ENCODE measurements around the gene CENPL. TPM values are rescaled to one million over a fixed set of nuclear protein-coding genes. Genes with fewer than 3 reads are reported as not detected.

CENPL gene
- total and polyA plus RNA-seq, 9 of the 15 experiments (the other 6 are each of a cell fraction or from before 2014, with no cell fraction given), result 33.0 to 52.7 (median 39.7) TPM

DNA sequence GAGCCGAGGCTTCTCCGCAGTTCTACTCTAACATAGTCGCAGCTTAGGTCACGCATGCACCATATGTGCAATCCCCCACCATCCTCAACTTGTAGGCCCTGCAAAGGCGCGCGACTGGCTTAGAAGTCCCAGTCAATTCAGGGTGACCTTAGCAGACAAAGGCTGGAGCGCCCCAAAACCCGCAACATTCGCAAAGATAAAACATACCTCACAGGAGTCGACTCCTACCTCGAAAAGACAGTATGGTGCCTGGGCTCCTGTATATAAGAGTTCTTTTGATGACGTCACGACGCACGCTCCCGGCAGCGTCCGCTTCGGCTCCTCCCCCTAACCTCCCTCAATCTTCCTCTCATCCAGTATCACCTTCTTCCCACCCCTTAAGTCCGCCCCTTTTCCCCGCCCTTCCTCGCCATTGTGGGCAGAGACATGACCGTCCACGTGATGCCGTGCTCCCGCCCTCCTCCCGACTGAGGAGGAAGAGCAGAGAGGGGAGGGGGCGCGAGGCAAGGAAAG is 43.1 kb upstream of the CENPL start, which contains the start of gene GAS5 (continued):
- TF ChIP-seq, protein P1, sequence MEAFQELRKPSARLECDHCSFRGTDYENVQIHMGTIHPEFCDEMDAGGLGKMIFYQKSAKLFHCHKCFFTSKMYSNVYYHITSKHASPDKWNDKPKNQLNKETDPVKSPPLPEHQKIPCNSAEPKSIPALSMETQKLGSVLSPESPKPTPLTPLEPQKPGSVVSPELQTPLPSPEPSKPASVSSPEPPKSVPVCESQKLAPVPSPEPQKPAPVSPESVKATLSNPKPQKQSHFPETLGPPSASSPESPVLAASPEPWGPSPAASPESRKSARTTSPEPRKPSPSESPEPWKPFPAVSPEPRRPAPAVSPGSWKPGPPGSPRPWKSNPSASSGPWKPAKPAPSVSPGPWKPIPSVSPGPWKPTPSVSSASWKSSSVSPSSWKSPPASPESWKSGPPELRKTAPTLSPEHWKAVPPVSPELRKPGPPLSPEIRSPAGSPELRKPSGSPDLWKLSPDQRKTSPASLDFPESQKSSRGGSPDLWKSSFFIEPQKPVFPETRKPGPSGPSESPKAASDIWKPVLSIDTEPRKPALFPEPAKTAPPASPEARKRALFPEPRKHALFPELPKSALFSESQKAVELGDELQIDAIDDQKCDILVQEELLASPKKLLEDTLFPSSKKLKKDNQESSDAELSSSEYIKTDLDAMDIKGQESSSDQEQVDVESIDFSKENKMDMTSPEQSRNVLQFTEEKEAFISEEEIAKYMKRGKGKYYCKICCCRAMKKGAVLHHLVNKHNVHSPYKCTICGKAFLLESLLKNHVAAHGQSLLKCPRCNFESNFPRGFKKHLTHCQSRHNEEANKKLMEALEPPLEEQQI (IDR thresholded peaks at IDR 0.05), result peak; percentile 63; the same call in 1 of the 2 replicates
- TF ChIP-seq ZNF41 (CRISPR knock-in tag; conservative IDR thresholded peaks at IDR 0.05) (peak; percentile 23; the same call in 1 of the 2 replicates), ZBTB7A (IDR thresholded peaks at IDR 0.05; ENCODE audit: borderline replicate concordance, control insufficient read depth, low read depth, low read length) (no peak; the same call in 1 of the 2 replicates), CCAR2 (IDR thresholded peaks at IDR 0.05; ENCODE audit: low read depth, low read length) (no peak), PHB (CRISPR knock-in tag; IDR thresholded peaks at IDR 0.05) (peak; percentile 94; the same call in 1 of the 2 replicates), MYBL2 (IDR thresholded peaks at IDR 0.05; ENCODE audit: low read depth) (no peak), MYBL2 (CRISPR knock-in tag; IDR thresholded peaks at IDR 0.05; ENCODE audit: borderline replicate concordance) (no peak), ZNF785 (CRISPR knock-in tag; IDR thresholded peaks at IDR 0.05) (no peak), ZNF232 (CRISPR knock-in tag; IDR thresholded peaks at IDR 0.05) (no peak), PHF21A (IDR thresholded peaks at IDR 0.05; ENCODE audit: borderline replicate concordance, low read depth) (no peak; the same call in 1 of the 2 replicates), HMGN3 (IDR thresholded peaks at IDR 0.05; ENCODE audit: borderline replicate concordance, extremely low read depth, insufficient read length, low read depth, low read length) (no peak), ZNF134 (CRISPR knock-in tag; conservative IDR thresholded peaks at IDR 0.05) (no peak), GABPB2 (CRISPR knock-in tag; conservative IDR thresholded peaks at IDR 0.05) (no peak), C11orf30 (IDR thresholded peaks at IDR 0.05; ENCODE audit: low read depth) (no peak), HMG20B (CRISPR knock-in tag; IDR thresholded peaks at IDR 0.05) (no peak; the same call in 1 of the 2 replicates), BDP1 (IDR thresholded peaks at IDR 0.05; ENCODE audit: insufficient read depth, insufficient read length) (no peak)
- TF ChIP-seq, protein P2, sequence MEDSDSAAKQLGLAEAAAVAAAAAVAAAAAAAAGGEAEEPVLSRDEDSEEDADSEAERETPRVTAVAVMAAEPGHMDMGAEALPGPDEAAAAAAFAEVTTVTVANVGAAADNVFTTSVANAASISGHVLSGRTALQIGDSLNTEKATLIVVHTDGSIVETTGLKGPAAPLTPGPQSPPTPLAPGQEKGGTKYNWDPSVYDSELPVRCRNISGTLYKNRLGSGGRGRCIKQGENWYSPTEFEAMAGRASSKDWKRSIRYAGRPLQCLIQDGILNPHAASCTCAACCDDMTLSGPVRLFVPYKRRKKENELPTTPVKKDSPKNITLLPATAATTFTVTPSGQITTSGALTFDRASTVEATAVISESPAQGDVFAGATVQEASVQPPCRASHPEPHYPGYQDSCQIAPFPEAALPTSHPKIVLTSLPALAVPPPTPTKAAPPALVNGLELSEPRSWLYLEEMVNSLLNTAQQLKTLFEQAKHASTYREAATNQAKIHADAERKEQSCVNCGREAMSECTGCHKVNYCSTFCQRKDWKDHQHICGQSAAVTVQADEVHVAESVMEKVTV (CRISPR knock-in tag; IDR thresholded peaks at IDR 0.05), result no peak
- TF ChIP-seq, protein P3, sequence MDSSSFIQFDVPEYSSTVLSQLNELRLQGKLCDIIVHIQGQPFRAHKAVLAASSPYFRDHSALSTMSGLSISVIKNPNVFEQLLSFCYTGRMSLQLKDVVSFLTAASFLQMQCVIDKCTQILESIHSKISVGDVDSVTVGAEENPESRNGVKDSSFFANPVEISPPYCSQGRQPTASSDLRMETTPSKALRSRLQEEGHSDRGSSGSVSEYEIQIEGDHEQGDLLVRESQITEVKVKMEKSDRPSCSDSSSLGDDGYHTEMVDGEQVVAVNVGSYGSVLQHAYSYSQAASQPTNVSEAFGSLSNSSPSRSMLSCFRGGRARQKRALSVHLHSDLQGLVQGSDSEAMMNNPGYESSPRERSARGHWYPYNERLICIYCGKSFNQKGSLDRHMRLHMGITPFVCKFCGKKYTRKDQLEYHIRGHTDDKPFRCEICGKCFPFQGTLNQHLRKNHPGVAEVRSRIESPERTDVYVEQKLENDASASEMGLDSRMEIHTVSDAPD (CRISPR knock-in tag; IDR thresholded peaks at IDR 0.05), result no peak
- TF ChIP-seq, protein P4, sequence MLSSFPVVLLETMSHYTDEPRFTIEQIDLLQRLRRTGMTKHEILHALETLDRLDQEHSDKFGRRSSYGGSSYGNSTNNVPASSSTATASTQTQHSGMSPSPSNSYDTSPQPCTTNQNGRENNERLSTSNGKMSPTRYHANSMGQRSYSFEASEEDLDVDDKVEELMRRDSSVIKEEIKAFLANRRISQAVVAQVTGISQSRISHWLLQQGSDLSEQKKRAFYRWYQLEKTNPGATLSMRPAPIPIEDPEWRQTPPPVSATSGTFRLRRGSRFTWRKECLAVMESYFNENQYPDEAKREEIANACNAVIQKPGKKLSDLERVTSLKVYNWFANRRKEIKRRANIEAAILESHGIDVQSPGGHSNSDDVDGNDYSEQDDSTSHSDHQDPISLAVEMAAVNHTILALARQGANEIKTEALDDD (IDR thresholded peaks at IDR 0.05), result no peak
- TF ChIP-seq, protein P5, sequence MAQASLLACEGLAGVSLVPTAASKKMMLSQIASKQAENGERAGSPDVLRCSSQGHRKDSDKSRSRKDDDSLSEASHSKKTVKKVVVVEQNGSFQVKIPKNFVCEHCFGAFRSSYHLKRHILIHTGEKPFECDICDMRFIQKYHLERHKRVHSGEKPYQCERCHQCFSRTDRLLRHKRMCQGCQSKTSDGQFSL (CRISPR knock-in tag; IDR thresholded peaks at IDR 0.05), result no peak; the same call in 1 of the 2 replicates
- TF ChIP-seq, protein P5 (tag; IDR thresholded peaks at IDR 0.05), result no peak
